GM23338 (cell line): ENCODE measurements around the gene IQGAP2. TPM values are rescaled to one million over a fixed set of nuclear protein-coding genes. Genes with fewer than 3 reads are reported as not detected.

Experiments
- ATAC-seq: fragments of 200-7000 bp; cut with Tn5 transposase; 3 replicates; pipeline ENCODE4 v1.9.1; 2020
- DNase-seq: peaks from one replicate; pipeline ENCODE4 v3.0.0-alpha.2; 2015; ENCODE audit warnings: low spot score
- H2AFZ ChIP-seq: fragments of 200-600 bp; sonication (generic); 2 replicates; pipeline ENCODE4 v1.8.0; 2016; ENCODE audit warnings: antibody characterized with exemption, mild to moderate bottlenecking, moderate library complexity
- H3F3A ChIP-seq: fragments of 200-600 bp; sonication (generic); replicated peaks from 2 replicates; pipeline ENCODE4 v1.8.0; 2017; ENCODE audit warnings: antibody characterized with exemption, mixed run types, low read depth
- H3K27ac ChIP-seq: fragments of 200-600 bp; sonication (generic); 2 replicates; pipeline ENCODE4 v1.6.1; 2016; ENCODE audit warnings: low read depth
- H3K27me3 ChIP-seq: fragments of 200-600 bp; sonication (generic); 2 replicates; pipeline ENCODE4 v1.8.0; 2016; ENCODE audit warnings: mild to moderate bottlenecking, mixed run types, moderate library complexity; ENCODE audit not compliant: insufficient read depth
- H3K36me3 ChIP-seq: fragments of 200-600 bp; sonication (generic); 2 replicates; pipeline ENCODE4 v1.8.0; 2016; ENCODE audit warnings: mild to moderate bottlenecking; ENCODE audit not compliant: insufficient read depth
- H3K4me1 ChIP-seq: fragments of 200-600 bp; sonication (generic); 2 replicates; pipeline ENCODE4 v1.8.0; 2016; ENCODE audit warnings: mild to moderate bottlenecking, moderate library complexity; ENCODE audit not compliant: insufficient read depth
- H3K4me2 ChIP-seq: fragments of 200-600 bp; sonication (generic); 2 replicates; pipeline ENCODE4 v1.7.1; 2017; ENCODE audit warnings: mixed run types
- H3K4me3 ChIP-seq: fragments of 200-600 bp; sonication (generic); 2 replicates; pipeline ENCODE4 v1.6.1; 2016; ENCODE audit warnings: mixed run types
- H3K79me2 ChIP-seq: fragments of 200-600 bp; sonication (generic); replicated peaks from 2 replicates; pipeline ENCODE4 v1.8.0; 2017; ENCODE audit warnings: mild to moderate bottlenecking; ENCODE audit not compliant: insufficient read depth
- H3K9me2 ChIP-seq: fragments of 200-600 bp; sonication (generic); 2 replicates; pipeline ENCODE4 v1.8.0; 2017; ENCODE audit not compliant: insufficient read depth
- H4K20me1 ChIP-seq: fragments of 200-600 bp; sonication (generic); replicated peaks from 2 replicates; pipeline ENCODE4 v1.8.0; 2017; ENCODE audit warnings: mild to moderate bottlenecking; ENCODE audit not compliant: insufficient read depth
- H3K27ac Mint-ChIP-seq: 2 replicates; pipeline ENCODE4 v1.8.0; 2020; ENCODE audit warnings: inconsistent platforms, mild to moderate bottlenecking, moderate library complexity, mixed read lengths
- H3K27me3 Mint-ChIP-seq: 3 replicates; pipeline ENCODE4 v1.8.0; 2022; ENCODE audit warnings: low read depth, mild to moderate bottlenecking, moderate library complexity, mixed read lengths, inconsistent platforms; ENCODE audit not compliant: insufficient read depth, poor library complexity
- H3K36me3 Mint-ChIP-seq: 3 replicates; pipeline ENCODE4 v1.8.0; 2021; ENCODE audit warnings: low read depth, mild to moderate bottlenecking, inconsistent platforms, moderate library complexity, mixed read lengths
- H3K4me1 Mint-ChIP-seq: 3 replicates; pipeline ENCODE4 v1.8.0; 2020; ENCODE audit warnings: mild to moderate bottlenecking, inconsistent platforms, mixed read lengths
- H3K4me3 Mint-ChIP-seq: 3 replicates; pipeline ENCODE4 v1.8.0; 2021; ENCODE audit warnings: moderate library complexity, mild to moderate bottlenecking, inconsistent platforms, mixed read lengths
- H3K9me3 Mint-ChIP-seq: 3 replicates; pipeline ENCODE4 v1.8.0; 2020; ENCODE audit warnings: moderate library complexity, mild to moderate bottlenecking, inconsistent platforms, mixed read lengths
- CTCF ChIP-seq, 2 experiments: fragments of 200-600 bp in 1 of 2; sonication (generic) in 1 of 2; conservative IDR thresholded peaks; 2 replicates each; pipeline versions ENCODE4 v1.5.1 to v1.6.1; 2016 to 2017; ENCODE audit warnings: antibody characterized with exemption in 2 of 2, low read depth in 2 of 2, mild to moderate bottlenecking in 2 of 2, moderate library complexity in 1 of 2
- ETS1 ChIP-seq: IDR thresholded peaks from 2 replicates; pipeline ENCODE4 v1.6.1; 2016; ENCODE audit warnings: antibody characterized with exemption
- EZH2 ChIP-seq: fragments of 200-600 bp; sonication (generic); IDR thresholded peaks from one replicate; pipeline ENCODE4 v1.8.0; 2017; ENCODE audit warnings: antibody characterized with exemption, mild to moderate bottlenecking, low read depth; ENCODE audit not compliant: unreplicated experiment
- EZH2phosphoT487 ChIP-seq: fragments of 200-600 bp; sonication (generic); IDR thresholded peaks from one replicate; pipeline ENCODE4 v1.8.1; 2018; ENCODE audit warnings: antibody characterized with exemption; ENCODE audit not compliant: unreplicated experiment
- NANOG ChIP-seq: IDR thresholded peaks from 2 replicates; pipeline ENCODE4 v1.6.1; 2016; ENCODE audit warnings: antibody characterized with exemption, borderline replicate concordance
- POLR2AphosphoS5 ChIP-seq: IDR thresholded peaks from 2 replicates; pipeline ENCODE4 v1.6.1; 2016; ENCODE audit warnings: antibody characterized with exemption, low read depth
- STAT1 ChIP-seq: IDR thresholded peaks from one replicate; pipeline ENCODE4 v1.6.1; 2016; ENCODE audit warnings: antibody characterized with exemption; ENCODE audit not compliant: unreplicated experiment
- ZNF114 ChIP-seq: fragments of 250-450 bp; sonication (Bioruptor Pico); IDR thresholded peaks from 2 replicates; pipeline ENCODE4 v1.5.0; 2020; ENCODE audit warnings: mild to moderate bottlenecking, moderate library complexity
- ZNF331 ChIP-seq: fragments of 250-450 bp; sonication (Bioruptor Pico); IDR thresholded peaks from 2 replicates; pipeline ENCODE4 v1.5.0; 2020; ENCODE audit warnings: low read depth, mild to moderate bottlenecking, moderate library complexity
- ZNF462 ChIP-seq: fragments of 250-450 bp; sonication (Bioruptor Pico); IDR thresholded peaks from 2 replicates; pipeline ENCODE4 v1.5.0; 2020; ENCODE audit warnings: mild to moderate bottlenecking, moderate library complexity
- polyA plus RNA-seq: library from polyadenylated mRNA; unstranded; fragments of >200 nt; fragmentation: Nextera tagmentation; extraction: Ambion mirVana; gene quantifications from 2 replicates; pipeline ENCODE4 v1.2.1, GENCODE V29; 2016
- total RNA-seq: library from RNA; depleted of rRNA; stranded (reverse); fragments of >200 nt; shearing (Covaris generic); gene quantifications from 2 replicates; pipeline ENCODE4 v1.2.3, GENCODE V29; 2014

Gene IQGAP2
- total and polyA plus RNA-seq, 2 experiments from 2014 or later = 60.0 to 86.5 TPM

- Histone ChIP-seq H3K79me2 (peaks cover 35% of the 10 kb centered on the region), H4K20me1 (peaks cover 10% of the 10 kb centered on the region; the same call in 1 of the 2 replicates), H3K36me3 (no peaks in the 10 kb centered on the region), H3K27me3 (peaks cover 37% of the 10 kb centered on the region), H3K4me3 (peak overlapping the region; percentile 93), H3K4me1 (peaks cover 13% of the 10 kb centered on the region), H2AFZ (peak overlapping the region; percentile 93), H3K27ac (no peak overlapping the region), H3K9me2 (no peaks in the 10 kb centered on the region), H3K4me2 (peak overlapping the region; percentile 90), H3F3A (0 out of 2 replicates have a peak, but pooled peaks cover 4% of the 10 kb centered on the region)
- DNase-seq (peak; percentile 64), ATAC-seq (peak; percentile 13)
- Mint-ChIP-seq H3K27me3 (peaks cover 41% of the 10 kb centered on the region), H3K36me3 (no peaks in the 10 kb centered on the region; the same call in 2 of the 3 replicates), H3K27ac (no peak overlapping the region), H3K4me1 (peaks cover 16% of the 10 kb centered on the region), H3K4me3 (peak overlapping the region; percentile 86), H3K9me3 (no peaks in the 10 kb centered on the region)
- TF ChIP-seq EZH2 = peak; percentile 33
- TF ChIP-seq EZH2phosphoT487 = no peak
- no peak for TF ChIP-seq ETS1
Observed at GRCh38 chr5:76716456-76717157, 313.5 kb downstream of the IQGAP2 start.

- Histone ChIP-seq H4K20me1 (peaks cover 10% of the 10 kb centered on the region; the same call in 1 of the 2 replicates), H3K36me3 (no peaks in the 10 kb centered on the region), H3F3A (0 out of 2 replicates have a peak, but pooled peaks cover 4% of the 10 kb centered on the region), H3K9me2 (no peaks in the 10 kb centered on the region), H3K27ac (no peak overlapping the region), H3K4me2 (peak overlapping the region; percentile 90), H3K4me3 (peak overlapping the region; percentile 93), H3K4me1 (peaks cover 13% of the 10 kb centered on the region), H3K27me3 (peaks cover 37% of the 10 kb centered on the region), H2AFZ (no peak overlapping the region; the same call in 1 of the 2 replicates), H3K79me2 (peaks cover 39% of the 10 kb centered on the region)
- DNase-seq = no peak
- Mint-ChIP-seq H3K27me3 (peaks cover 41% of the 10 kb centered on the region), H3K4me1 (peaks cover 16% of the 10 kb centered on the region), H3K27ac (no peak overlapping the region), H3K9me3 (no peaks in the 10 kb centered on the region), H3K4me3 (peak overlapping the region; percentile 86), H3K36me3 (no peaks in the 10 kb centered on the region; the same call in 2 of the 3 replicates)
- no peak for ATAC-seq
- TF ChIP-seq ZNF331 (CRISPR knock-in tag) = no peak
- TF ChIP-seq ZNF462 (CRISPR knock-in tag) = no peak
- no peak for TF ChIP-seq EZH2phosphoT487
- TF ChIP-seq NANOG = no peak
- TF ChIP-seq ZNF114 (CRISPR knock-in tag) = no peak
- no peak for TF ChIP-seq POLR2AphosphoS5
- no peak for TF ChIP-seq STAT1
- TF ChIP-seq CTCF (conservative IDR thresholded peaks at IDR 0.05; ENCODE audit: low read depth in 2 of 2) = no peak
Observed at GRCh38 chr5:76717222-76718083, 314.4 kb downstream of the IQGAP2 start.
